ENCODE measurements around the gene FOSB. TPM values are rescaled to one million over a fixed set of nuclear protein-coding genes. Genes with fewer than 3 reads are reported as not detected.

Gene FOSB
- total and polyA plus RNA-seq, 5 donors from 2014 or later: 5.2 to 731 (median 11.3) TPM

- peaks cover 34% of the 10 kb centered on the region for H3K27me3 Mint-ChIP-seq
- ATAC-seq (ENCODE audit: low read depth in 2 of 2): peak; percentile 70 to 75
- peak within 1 kb of the TSS; percentile 58 for H3K4me3 ChIP-seq (ENCODE audit: low read depth, low read length)
- peaks cover 12% of the 10 kb centered on the region for H3K27me3 ChIP-seq (ENCODE audit: control insufficient read depth, insufficient read depth, low read length)
- H3K4me1 ChIP-seq (ENCODE audit: control insufficient read depth, insufficient read depth, low read length, poor library complexity, severe bottlenecking): peaks cover 39% of the 10 kb centered on the region
- peak; percentile 52 to 79 (median 71) for DNase-seq
- H3K27ac Mint-ChIP-seq: peak within 1 kb of the TSS; percentile 80 to 91 (median 86)
- peaks cover 3% of the 10 kb centered on the region for H3K36me3 Mint-ChIP-seq
- peaks cover 0 to 2% (median 0%) of the 10 kb centered on the region in 7 donors for H3K9me3 Mint-ChIP-seq
- H3K9me3 ChIP-seq (ENCODE audit: control insufficient read depth in 2 of 2, low read length in 2 of 2): no peaks in the 10 kb centered on the region
- H3K4me3 Mint-ChIP-seq: peak within 1 kb of the TSS; percentile 84 to 95 (median 88)
- peaks cover 7 to 48% (median 37%) of the 10 kb centered on the region in 4 donors for H3K4me1 Mint-ChIP-seq
- H3K27ac ChIP-seq (ENCODE audit: insufficient read depth, low read length, poor library complexity, severe bottlenecking): peak within 1 kb of the TSS; percentile 49
- H3K36me3 ChIP-seq (ENCODE audit: control insufficient read depth, insufficient read depth, low read length): no peaks in the 10 kb centered on the region
These were observed 30.8 kb downstream of the FOSB start, which contains the start of gene PPM1N for GRCh38 chr19:45498411-45499195. Gene PPM1N (plus strand): TSS chr19:45498443. CDS start chr19:45498473, 30 bp downstream.

GRCh38 chr19:45499196-45500180 lies 31.7 kb downstream of the FOSB start:
- Mint-ChIP-seq H3K27ac (peak overlapping the region; percentile 71 to 85 (median 80)), H3K27me3 (peaks cover 25% of the 10 kb centered on the region), H3K9me3 (peaks cover 0 to 2% (median 0%) of the 10 kb centered on the region in 7 donors), H3K4me3 (peak overlapping the region; percentile 66 to 91 (median 80)), H3K4me1 (peaks cover 6 to 46% (median 36%) of the 10 kb centered on the region in 4 donors), H3K36me3 (peaks cover 3% of the 10 kb centered on the region)
- H3K4me1 ChIP-seq (ENCODE audit: control insufficient read depth, insufficient read depth, low read length, poor library complexity, severe bottlenecking): peaks cover 38% of the 10 kb centered on the region
- H3K36me3 ChIP-seq (ENCODE audit: control insufficient read depth, insufficient read depth, low read length): no peaks in the 10 kb centered on the region
- no peak overlapping the region for H3K4me3 ChIP-seq (ENCODE audit: low read depth, low read length)
- no peaks in the 10 kb centered on the region for H3K9me3 ChIP-seq (ENCODE audit: control insufficient read depth in 2 of 2, low read length in 2 of 2)
- DNase-seq (peak; percentile 58 to 77 (median 58)), ATAC-seq (ENCODE audit: low read depth in 2 of 2) (peak in 1 of 2 donors; percentile 7)
- H3K27me3 ChIP-seq (ENCODE audit: control insufficient read depth, insufficient read depth, low read length): peaks cover 12% of the 10 kb centered on the region
- H3K27ac ChIP-seq (ENCODE audit: insufficient read depth, low read length, poor library complexity, severe bottlenecking): peak overlapping the region; percentile 5

GRCh38 chr19:45500918-45501729 lies 33.3 kb downstream of the FOSB start:
- Mint-ChIP-seq H3K4me1 (peaks cover 6 to 48% (median 35%) of the 10 kb centered on the region in 4 donors), H3K9me3 (peaks cover 0 to 2% (median 0%) of the 10 kb centered on the region in 7 donors), H3K4me3 (peak overlapping the region in 1 of 4 donors; percentile 55), H3K27me3 (peaks cover 18% of the 10 kb centered on the region), H3K36me3 (peaks cover 3% of the 10 kb centered on the region), H3K27ac (peak overlapping the region; percentile 9 to 65 (median 60))
- Histone ChIP-seq H3K27me3 (ENCODE audit: control insufficient read depth, insufficient read depth, low read length) (peaks cover under 1% of the 10 kb centered on the region), H3K4me3 (ENCODE audit: low read depth, low read length) (no peak overlapping the region), H3K27ac (ENCODE audit: insufficient read depth, low read length, poor library complexity, severe bottlenecking) (no peak overlapping the region), H3K4me1 (ENCODE audit: control insufficient read depth, insufficient read depth, low read length, poor library complexity, severe bottlenecking) (peaks cover 43% of the 10 kb centered on the region), H3K36me3 (ENCODE audit: control insufficient read depth, insufficient read depth, low read length) (no peaks in the 10 kb centered on the region), H3K9me3 (ENCODE audit: control insufficient read depth in 2 of 2, low read length in 2 of 2) (no peaks in the 10 kb centered on the region)
- DNase-seq: no peak
- ATAC-seq (ENCODE audit: low read depth in 2 of 2): no peak

GRCh38 chr19:45501730-45502014 lies 33.9 kb downstream of the FOSB start:
- H3K27ac ChIP-seq (ENCODE audit: insufficient read depth, low read length, poor library complexity, severe bottlenecking): no peak overlapping the region
- H3K36me3 ChIP-seq (ENCODE audit: control insufficient read depth, insufficient read depth, low read length): no peaks in the 10 kb centered on the region
- no peaks in the 10 kb centered on the region for H3K27me3 ChIP-seq (ENCODE audit: control insufficient read depth, insufficient read depth, low read length)
- no peak overlapping the region for H3K4me3 ChIP-seq (ENCODE audit: low read depth, low read length)
- no peaks in the 10 kb centered on the region for H3K9me3 ChIP-seq (ENCODE audit: control insufficient read depth in 2 of 2, low read length in 2 of 2)
- no peak for DNase-seq
- Mint-ChIP-seq H3K4me1 (peaks cover 6 to 50% (median 38%) of the 10 kb centered on the region in 4 donors), H3K4me3 (peak overlapping the region in 2 of 4 donors; percentile 67 to 78), H3K36me3 (peaks cover 3% of the 10 kb centered on the region), H3K27me3 (peaks cover 18% of the 10 kb centered on the region), H3K9me3 (peaks cover 0 to 2% (median 0%) of the 10 kb centered on the region in 7 donors), H3K27ac (peak overlapping the region in 1 of 3 donors; percentile 47)
- H3K4me1 ChIP-seq (ENCODE audit: control insufficient read depth, insufficient read depth, low read length, poor library complexity, severe bottlenecking): peaks cover 40% of the 10 kb centered on the region
- no peak for ATAC-seq (ENCODE audit: low read depth in 2 of 2)

GRCh38 chr19:45502111-45502510 lies 34.3 kb downstream of the FOSB start:
- peaks cover 41% of the 10 kb centered on the region for H3K4me1 ChIP-seq (ENCODE audit: control insufficient read depth, insufficient read depth, low read length, poor library complexity, severe bottlenecking)
- H3K4me3 ChIP-seq (ENCODE audit: low read depth, low read length): no peak overlapping the region
- H3K36me3 ChIP-seq (ENCODE audit: control insufficient read depth, insufficient read depth, low read length): no peaks in the 10 kb centered on the region
- H3K4me3 Mint-ChIP-seq: peak overlapping the region in 2 of 4 donors; percentile 67 to 78
- no peaks in the 10 kb centered on the region for H3K9me3 ChIP-seq (ENCODE audit: control insufficient read depth in 2 of 2, low read length in 2 of 2)
- peaks cover 0 to 2% (median 0%) of the 10 kb centered on the region in 7 donors for H3K9me3 Mint-ChIP-seq
- no peak overlapping the region for H3K27ac ChIP-seq (ENCODE audit: insufficient read depth, low read length, poor library complexity, severe bottlenecking)
- DNase-seq (no peak), ATAC-seq (ENCODE audit: low read depth in 2 of 2) (no peak)
- peaks cover 3% of the 10 kb centered on the region for H3K36me3 Mint-ChIP-seq
- peak overlapping the region in 2 of 3 donors; percentile 22 to 47 for H3K27ac Mint-ChIP-seq
- H3K4me1 Mint-ChIP-seq: peaks cover 6 to 47% (median 37%) of the 10 kb centered on the region in 4 donors
- H3K27me3 Mint-ChIP-seq: peaks cover 14% of the 10 kb centered on the region
- H3K27me3 ChIP-seq (ENCODE audit: control insufficient read depth, insufficient read depth, low read length): no peaks in the 10 kb centered on the region

- H3K4me3 Mint-ChIP-seq: peak overlapping the region in 1 of 4 donors; percentile 79
These were observed 36.1 kb downstream of the FOSB start for GRCh38 chr19:45503909-45504308.

More at GRCh38 chr19:45503909-45504308, 36.1 kb downstream of the FOSB start:
- peak overlapping the region in 1 of 3 donors; percentile 83 for H3K27ac Mint-ChIP-seq
- Histone ChIP-seq H3K4me1 (ENCODE audit: control insufficient read depth, insufficient read depth, low read length, poor library complexity, severe bottlenecking) (peaks cover 35% of the 10 kb centered on the region), H3K27me3 (ENCODE audit: control insufficient read depth, insufficient read depth, low read length) (no peaks in the 10 kb centered on the region), H3K36me3 (ENCODE audit: control insufficient read depth, insufficient read depth, low read length) (no peaks in the 10 kb centered on the region), H3K9me3 (ENCODE audit: control insufficient read depth in 2 of 2, low read length in 2 of 2) (no peaks in the 10 kb centered on the region), H3K4me3 (ENCODE audit: low read depth, low read length) (no peak overlapping the region), H3K27ac (ENCODE audit: insufficient read depth, low read length, poor library complexity, severe bottlenecking) (no peak overlapping the region)
- H3K36me3 Mint-ChIP-seq: peaks cover 3% of the 10 kb centered on the region
- H3K9me3 Mint-ChIP-seq: peaks cover 0 to 2% (median 0%) of the 10 kb centered on the region in 7 donors
- peaks cover 4% of the 10 kb centered on the region for H3K27me3 Mint-ChIP-seq
- no peak for DNase-seq
- peaks cover 0 to 38% (median 27%) of the 10 kb centered on the region in 4 donors for H3K4me1 Mint-ChIP-seq
- no peak for ATAC-seq (ENCODE audit: low read depth in 2 of 2)

All from CD4-positive, CD25-positive, alpha-beta regulatory T cell (primary cell).